ENCODE results near the gene LANCL3.

The LANCL3 gene

DNA sequence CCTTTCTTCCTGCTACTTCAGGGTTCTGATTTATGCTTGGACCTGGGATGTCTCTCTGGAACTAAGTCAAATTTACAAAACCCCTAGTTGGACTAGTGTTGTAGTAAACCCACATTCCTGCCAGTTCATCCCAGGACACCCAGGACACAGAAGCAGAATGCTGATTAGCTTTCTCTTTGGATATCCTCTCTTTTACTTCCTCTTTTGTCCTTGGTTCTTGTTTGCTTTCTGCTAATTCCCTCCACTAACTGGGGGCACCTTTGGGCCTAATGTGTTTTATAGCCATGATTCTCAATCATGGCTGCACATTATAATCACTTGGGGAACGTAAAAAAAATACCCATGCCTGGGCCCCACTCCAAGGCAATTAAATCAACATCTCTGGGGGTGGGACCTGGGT lies 42.5 kb downstream of the LANCL3 start:
- Histone ChIP-seq H3K27me3 (ENCODE audit: insufficient read depth, low read length, poor library complexity, severe bottlenecking) (no peaks in the 10 kb centered on the region), H3K36me3 (ENCODE audit: insufficient read depth, low read length) (no peaks in the 10 kb centered on the region), H3F3A (ENCODE audit: low read depth) (no peaks in the 10 kb centered on the region; the same call in 1 of the 2 replicates), H3K4me2 (ENCODE audit: low read depth, low read length, poor library complexity, severe bottlenecking) (no peak overlapping the region), H3K9me3 (ENCODE audit: insufficient read depth, low read depth, low read length) (no peaks in the 10 kb centered on the region), H3K4me1 (ENCODE audit: insufficient read depth, low read length, poor library complexity, severe bottlenecking) (peaks cover 18% of the 10 kb centered on the region), H4K20me1 (ENCODE audit: insufficient read depth, low read length, poor library complexity, severe bottlenecking) (no peaks in the 10 kb centered on the region), H3K79me2 (ENCODE audit: insufficient read depth, low read length) (no peaks in the 10 kb centered on the region), H3K9me2 (replicated peaks; ENCODE audit: low read depth, low read length) (no peaks in the 10 kb centered on the region), H2AFZ (ENCODE audit: low read length) (no peak overlapping the region), H3K4me3 (ENCODE audit: low read length, poor library complexity, severe bottlenecking) (no peak overlapping the region), H3K9ac (ENCODE audit: low read depth, low read length, poor library complexity, severe bottlenecking) (no peak overlapping the region)
- TF ChIP-seq, protein P1, sequence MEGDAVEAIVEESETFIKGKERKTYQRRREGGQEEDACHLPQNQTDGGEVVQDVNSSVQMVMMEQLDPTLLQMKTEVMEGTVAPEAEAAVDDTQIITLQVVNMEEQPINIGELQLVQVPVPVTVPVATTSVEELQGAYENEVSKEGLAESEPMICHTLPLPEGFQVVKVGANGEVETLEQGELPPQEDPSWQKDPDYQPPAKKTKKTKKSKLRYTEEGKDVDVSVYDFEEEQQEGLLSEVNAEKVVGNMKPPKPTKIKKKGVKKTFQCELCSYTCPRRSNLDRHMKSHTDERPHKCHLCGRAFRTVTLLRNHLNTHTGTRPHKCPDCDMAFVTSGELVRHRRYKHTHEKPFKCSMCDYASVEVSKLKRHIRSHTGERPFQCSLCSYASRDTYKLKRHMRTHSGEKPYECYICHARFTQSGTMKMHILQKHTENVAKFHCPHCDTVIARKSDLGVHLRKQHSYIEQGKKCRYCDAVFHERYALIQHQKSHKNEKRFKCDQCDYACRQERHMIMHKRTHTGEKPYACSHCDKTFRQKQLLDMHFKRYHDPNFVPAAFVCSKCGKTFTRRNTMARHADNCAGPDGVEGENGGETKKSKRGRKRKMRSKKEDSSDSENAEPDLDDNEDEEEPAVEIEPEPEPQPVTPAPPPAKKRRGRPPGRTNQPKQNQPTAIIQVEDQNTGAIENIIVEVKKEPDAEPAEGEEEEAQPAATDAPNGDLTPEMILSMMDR (conservative IDR thresholded peaks at IDR 0.05; ENCODE audit: low read length), result no peak
- no peak for TF ChIP-seq EZH2phosphoT487 (IDR thresholded peaks at IDR 0.05; ENCODE audit: borderline replicate concordance)

DNA sequence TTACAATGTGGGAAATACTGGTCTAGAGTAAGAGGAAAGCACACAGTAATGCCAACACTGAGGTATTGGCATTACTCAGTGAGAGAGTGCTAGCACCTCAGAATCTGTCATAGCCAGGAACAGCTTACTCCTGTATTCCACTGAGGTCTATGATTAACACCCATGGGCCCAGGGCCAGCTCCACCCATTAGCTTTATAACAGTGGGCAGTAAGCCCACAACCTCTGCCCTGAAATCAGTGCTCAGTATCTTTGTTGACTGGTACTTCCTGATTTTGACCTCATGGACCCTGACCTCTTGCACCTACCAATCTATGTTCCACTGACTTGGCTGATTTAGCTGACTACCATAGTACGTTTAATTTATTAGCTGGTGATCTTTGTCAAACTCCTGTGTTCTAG lies 56.1 kb downstream of the LANCL3 start:
- TF ChIP-seq EZH2phosphoT487 (IDR thresholded peaks at IDR 0.05; ENCODE audit: borderline replicate concordance), result no peak
- TF ChIP-seq, protein P1 (conservative IDR thresholded peaks at IDR 0.05; ENCODE audit: low read length), result no peak
- Histone ChIP-seq H3K9me3 (ENCODE audit: insufficient read depth, low read depth, low read length) (no peaks in the 10 kb centered on the region), H3K4me1 (ENCODE audit: insufficient read depth, low read length, poor library complexity, severe bottlenecking) (no peaks in the 10 kb centered on the region), H4K20me1 (ENCODE audit: insufficient read depth, low read length, poor library complexity, severe bottlenecking) (no peaks in the 10 kb centered on the region), H3K27me3 (ENCODE audit: insufficient read depth, low read length, poor library complexity, severe bottlenecking) (no peaks in the 10 kb centered on the region), H3K4me2 (ENCODE audit: low read depth, low read length, poor library complexity, severe bottlenecking) (no peak overlapping the region), H3K4me3 (ENCODE audit: low read length, poor library complexity, severe bottlenecking) (no peak overlapping the region), H2AFZ (ENCODE audit: low read length) (no peak overlapping the region), H3K79me2 (ENCODE audit: insufficient read depth, low read length) (no peaks in the 10 kb centered on the region), H3K9me2 (replicated peaks; ENCODE audit: low read depth, low read length) (no peaks in the 10 kb centered on the region), H3F3A (ENCODE audit: low read depth) (no peaks in the 10 kb centered on the region), H3K36me3 (ENCODE audit: insufficient read depth, low read length) (no peaks in the 10 kb centered on the region), H3K9ac (ENCODE audit: low read depth, low read length, poor library complexity, severe bottlenecking) (no peak overlapping the region)

DNA sequence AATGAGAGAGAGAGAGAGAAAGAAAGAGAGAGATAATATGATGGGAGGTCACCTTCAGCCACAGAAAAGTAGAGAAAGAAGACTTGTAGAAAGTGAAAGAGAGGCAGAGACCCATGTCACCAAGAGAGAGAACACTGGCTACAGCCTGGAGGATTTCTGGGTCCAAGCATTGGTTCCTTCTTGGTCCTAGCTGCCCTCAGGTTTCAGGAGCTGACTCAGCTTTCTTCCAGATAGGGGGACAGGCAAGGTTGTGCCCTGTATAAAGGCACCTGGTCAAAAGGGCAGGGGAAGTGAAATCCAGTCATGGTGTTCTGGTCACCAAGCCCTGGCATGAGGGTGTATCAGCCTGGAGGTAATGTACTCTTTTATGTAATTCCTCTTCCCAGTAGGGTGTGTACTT lies 66.6 kb downstream of the LANCL3 start:
- Histone ChIP-seq H3K36me3 (ENCODE audit: insufficient read depth, low read length) (no peaks in the 10 kb centered on the region), H3K79me2 (ENCODE audit: insufficient read depth, low read length) (no peaks in the 10 kb centered on the region), H3K4me3 (ENCODE audit: low read length, poor library complexity, severe bottlenecking) (no peak overlapping the region), H3K9me3 (ENCODE audit: insufficient read depth, low read depth, low read length) (no peaks in the 10 kb centered on the region), H3F3A (ENCODE audit: low read depth) (no peaks in the 10 kb centered on the region), H3K9ac (ENCODE audit: low read depth, low read length, poor library complexity, severe bottlenecking) (no peak overlapping the region), H3K4me1 (ENCODE audit: insufficient read depth, low read length, poor library complexity, severe bottlenecking) (no peaks in the 10 kb centered on the region), H3K9me2 (replicated peaks; ENCODE audit: low read depth, low read length) (no peaks in the 10 kb centered on the region), H2AFZ (ENCODE audit: low read length) (no peak overlapping the region), H4K20me1 (ENCODE audit: insufficient read depth, low read length, poor library complexity, severe bottlenecking) (no peaks in the 10 kb centered on the region), H3K27me3 (ENCODE audit: insufficient read depth, low read length, poor library complexity, severe bottlenecking) (no peaks in the 10 kb centered on the region), H3K4me2 (ENCODE audit: low read depth, low read length, poor library complexity, severe bottlenecking) (no peak overlapping the region)
- TF ChIP-seq, protein P1 (conservative IDR thresholded peaks at IDR 0.05; ENCODE audit: low read length), result no peak
- no peak for TF ChIP-seq EZH2phosphoT487 (IDR thresholded peaks at IDR 0.05; ENCODE audit: borderline replicate concordance)
